BJ (cell line): ENCODE results near the gene PRG2. TPM values are rescaled to one million over a fixed set of nuclear protein-coding genes. Genes with fewer than 3 reads are reported as not detected.

Experiments
- CTCF ChIA-PET: fragments of 350-600 bp; formaldehyde crosslinking; extraction: SDS; loops from one replicate; lab custom pipeline; 2021; ENCODE audit warnings: antibody characterized with exemption, inconsistent platforms; lab: Yijun Ruan, JAX
- POLR2A ChIA-PET: fragments of 300-600 bp; sonication (Branson Sonifier 250); formaldehyde crosslinking; extraction: SDS; loops from one replicate; lab custom pipeline; 2021; ENCODE audit warnings: antibody characterized with exemption; lab: Charles Lee
- DNase-seq: peaks from one replicate; pipeline ENCODE4 v3.0.0-alpha.2; 2011; ENCODE audit warnings: low read depth
- H3K27me3 ChIP-seq: 2 replicates; pipeline ENCODE4 v1.6.0; 2011; ENCODE audit warnings: low read length; ENCODE audit not compliant: control insufficient read depth, insufficient read depth
- H3K36me3 ChIP-seq: 2 replicates; pipeline ENCODE4 v1.5.1; 2011; ENCODE audit warnings: low read length; ENCODE audit not compliant: control insufficient read depth, insufficient read depth
- H3K4me3 ChIP-seq: 2 replicates; pipeline ENCODE4 v1.5.1; 2011; ENCODE audit warnings: low read depth, mild to moderate bottlenecking, control low read depth, low read length
- CTCF ChIP-seq: IDR thresholded peaks from 2 replicates; pipeline ENCODE4 v1.5.1; 2011; ENCODE audit warnings: low read depth, mild to moderate bottlenecking, control low read depth, inconsistent platforms, low read length, moderate library complexity; ENCODE audit not compliant: insufficient read depth
- polyA plus RNA-seq: library from polyadenylated mRNA; depleted of rRNA; stranded (reverse); fragments of >200 nt; gene quantifications from 2 replicates; pipeline ENCODE4 v1.2.3, GENCODE V29; 2011

The PRG2 gene
- polyA plus RNA-seq, 1 experiment, result not detected

DNA sequence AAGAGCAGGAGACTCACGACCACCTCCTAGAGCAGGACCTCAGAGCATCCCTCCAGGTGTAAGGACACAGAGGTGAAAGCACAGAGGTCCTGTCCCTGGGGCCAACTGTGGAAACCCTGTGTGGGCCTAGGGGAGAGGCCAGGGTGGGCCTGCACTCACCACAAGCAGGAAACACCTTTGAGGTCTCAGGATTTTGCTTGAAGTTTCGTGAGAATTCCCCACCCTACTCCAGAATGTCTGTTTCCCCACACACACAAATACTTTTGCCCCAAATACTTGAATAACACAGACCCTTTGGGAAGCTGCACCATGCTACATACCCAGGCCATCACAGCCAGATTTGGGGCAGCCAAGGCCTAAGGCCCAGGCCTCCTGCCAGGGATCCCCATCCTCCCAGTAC is 18.3 kb upstream of the PRG2 start:
- TF ChIP-seq CTCF, result no peak
- no peak for DNase-seq
- ChIA-PET CTCF (interaction anchor here (1.3 kb wide), 1 partner anchor 25 kb away, joined by 3 read pairs; no protein-coding TSS in a partner anchor), POLR2A (no interaction called here)
- H3K36me3 ChIP-seq, result peaks cover 6% of the 10 kb centered on the region
- no peak overlapping the region for H3K4me3 ChIP-seq
- H3K27me3 ChIP-seq, result no peaks in the 10 kb centered on the region

DNA sequence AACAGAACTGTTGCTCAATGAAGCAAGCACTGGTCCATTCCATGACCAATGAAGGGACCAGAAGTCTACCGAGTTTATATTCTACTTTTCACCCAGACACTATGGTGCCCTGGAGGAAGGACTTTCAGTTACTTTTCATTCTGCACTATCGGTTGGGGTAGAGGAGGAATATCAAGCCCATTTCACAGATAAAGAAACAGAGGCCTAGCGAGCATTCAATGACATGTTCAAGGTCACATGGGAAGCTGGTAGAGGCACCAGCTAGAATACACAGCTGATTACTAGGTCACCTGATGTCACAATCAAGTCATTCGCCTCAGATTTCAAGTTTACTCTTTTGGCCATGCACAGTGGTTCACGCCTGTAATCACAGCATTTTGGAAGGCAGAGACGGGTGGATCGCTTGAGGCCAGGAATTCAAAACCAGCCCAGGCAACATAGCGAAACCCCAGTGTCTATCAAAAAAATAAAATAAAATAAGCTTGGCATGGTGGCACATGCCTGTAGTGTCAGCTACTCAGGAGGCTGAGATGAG is 17.6 kb upstream of the PRG2 start:
- H3K27me3 ChIP-seq, result no peaks in the 10 kb centered on the region
- TF ChIP-seq CTCF, result no peak
- peaks cover 6% of the 10 kb centered on the region for H3K36me3 ChIP-seq
- no peak overlapping the region for H3K4me3 ChIP-seq
- no peak for DNase-seq
- CTCF ChIA-PET, result no interaction called here
- POLR2A ChIA-PET, result no interaction called here

- ChIA-PET CTCF (interaction anchor here (1.4 kb wide), 1 partner anchor 14 kb away, joined by 3 read pairs; no protein-coding TSS in a partner anchor), POLR2A (no interaction called here)
- Histone ChIP-seq H3K4me3 (no peak overlapping the region), H3K36me3 (peaks cover 6% of the 10 kb centered on the region), H3K27me3 (no peaks in the 10 kb centered on the region)
- no peak for TF ChIP-seq CTCF
- no peak for DNase-seq
Observed at GRCh38 chr11:57407010-57407920, 16.8 kb upstream of the PRG2 start.

- ChIA-PET POLR2A (no interaction called here), CTCF (interaction anchor here (1.4 kb wide), 1 partner anchor 15 kb away, joined by 3 read pairs; no protein-coding TSS in a partner anchor)
- no peak for DNase-seq
- no peak for TF ChIP-seq CTCF
- H3K36me3 ChIP-seq, result peaks cover 6% of the 10 kb centered on the region
- no peaks in the 10 kb centered on the region for H3K27me3 ChIP-seq
- H3K4me3 ChIP-seq, result no peak overlapping the region
Observed at GRCh38 chr11:57406337-57406904, 16.0 kb upstream of the PRG2 start.

GRCh38 chr11:57405271-57405860 is 14.9 kb upstream of the PRG2 start:
- no peak for DNase-seq
- Histone ChIP-seq H3K27me3 (no peaks in the 10 kb centered on the region), H3K36me3 (peaks cover 6% of the 10 kb centered on the region), H3K4me3 (no peak overlapping the region)
- no peak for TF ChIP-seq CTCF
- POLR2A ChIA-PET, result no interaction called here
- CTCF ChIA-PET, result no interaction called here
